HepG2 (cell line): ENCODE results near the gene BTBD17. TPM values are rescaled to one million over a fixed set of nuclear protein-coding genes. Genes with fewer than 3 reads are reported as not detected.

Experiments used
- ATAC-seq: fragments of 200-7000 bp; cut with Tn5 transposase; 3 replicates; pipeline ENCODE4 v1.9.1; 2020; ENCODE audit warnings: mild to moderate bottlenecking, moderate library complexity
- BruUV-seq: library from RNA; stranded (reverse); fragments of 400-500 nt; replicated peaks from 2 replicates; lab custom pipeline; 2021; lab: Mats Ljungman, UMichigan
- CTCF ChIA-PET: fragments of 300-600 bp; formaldehyde crosslinking; extraction: SDS; loops from one replicate; lab custom pipeline; 2021; ENCODE audit warnings: low total read pairs, inconsistent platforms, low intra/inter-chr PET ratio; lab: Yijun Ruan, JAX
- POLR2A ChIA-PET: fragments of 350-600 bp; sonication (Branson Sonifier 250); formaldehyde crosslinking; loops from one replicate; lab custom pipeline; 2020; ENCODE audit warnings: antibody characterized with exemption, inconsistent platforms; lab: Yijun Ruan, JAX
- DNase-seq: peaks from one replicate; pipeline ENCODE4 v3.0.0-alpha.2; 2015; ENCODE audit warnings: low spot score
- FAIRE-seq: peaks from 3 replicates; lab custom pipeline; 2011; peaks lifted over from hg19 to GRCh38; lab: Jason Lieb, UNC
- H2AFZ ChIP-seq: one replicate; pipeline ENCODE4 v1.6.1; 2011; ENCODE audit warnings: low read length, inconsistent platforms
- H3K27ac ChIP-seq: fragments of 300-600 bp; 3 replicates; pipeline ENCODE4 v1.8.0; 2011; ENCODE audit warnings: mixed run types, mild to moderate bottlenecking, mixed read lengths, low read length, inconsistent platforms; ENCODE audit not compliant: insufficient read depth; ENCODE audit errors: extremely low read length
- H3K27me3 ChIP-seq, 2 experiments: fragments of 200-600 bp in 1 of 2; 2 replicates in 1 of 2; 3 replicates in 1 of 2; pipeline versions ENCODE4 v1.6.0 to v1.8.0; 2011; ENCODE audit warnings: low read length in 2 of 2, mild to moderate bottlenecking in 2 of 2, moderate library complexity in 2 of 2, inconsistent platforms in 1 of 2; ENCODE audit not compliant: insufficient read depth in 2 of 2, control insufficient read depth in 1 of 2
- H3K36me3 ChIP-seq, 2 experiments: fragments of 200-600 bp in 1 of 2; replicated peaks in 1 of 2; 2 replicates in 1 of 2; 3 replicates in 1 of 2; pipeline versions ENCODE4 v1.5.1 to v1.8.0; 2011; ENCODE audit warnings: low read length in 2 of 2, inconsistent platforms in 1 of 2; ENCODE audit not compliant: insufficient read depth in 2 of 2, control insufficient read depth in 1 of 2
- H3K4me1 ChIP-seq: 2 replicates; pipeline ENCODE4 v1.5.1; 2012; ENCODE audit warnings: low read length, inconsistent platforms; ENCODE audit not compliant: insufficient read depth
- H3K4me2 ChIP-seq: 2 replicates; pipeline ENCODE4 v1.6.0; 2011; ENCODE audit warnings: low read depth, low read length, inconsistent platforms
- H3K4me3 ChIP-seq, 3 experiments: fragments of 200-600 bp in 1 of 3; sonication (generic), shearing (Covaris generic) in 1 of 3; replicated peaks in 1 of 3; 2 replicates each; pipeline ENCODE4 v1.5.1; 2011 to 2016; ENCODE audit warnings: low read length in 3 of 3, inconsistent platforms in 2 of 3, low read depth in 2 of 3, mild to moderate bottlenecking in 2 of 3, control low read depth in 1 of 3, mixed read lengths in 1 of 3; ENCODE audit not compliant: insufficient read depth in 1 of 3
- H3K79me2 ChIP-seq: one replicate; pipeline ENCODE4 v1.6.1; 2011; ENCODE audit warnings: low read length, inconsistent platforms; ENCODE audit not compliant: insufficient read depth
- H3K9ac ChIP-seq: 2 replicates; pipeline ENCODE4 v1.6.0; 2011; ENCODE audit warnings: mild to moderate bottlenecking, low read depth, low read length, inconsistent platforms; ENCODE audit not compliant: insufficient read depth
- H3K9me3 ChIP-seq: 2 replicates; pipeline ENCODE4 v1.5.1; 2012; ENCODE audit warnings: mild to moderate bottlenecking, low read length
- H4K20me1 ChIP-seq: 2 replicates; pipeline ENCODE4 v1.6.0; 2011; ENCODE audit warnings: inconsistent platforms, mild to moderate bottlenecking, low read length, moderate library complexity; ENCODE audit not compliant: insufficient read depth
- AGO1 ChIP-seq: fragments of 200-400 bp; formaldehyde crosslinking; IDR thresholded peaks from 2 replicates; pipeline ENCODE4 v1.6.1; 2017; ENCODE audit warnings: mild to moderate bottlenecking, low read depth, low read length, moderate library complexity; ENCODE audit not compliant: poor library complexity, severe bottlenecking
- GLMP ChIP-seq: sonication (generic); formaldehyde crosslinking; IDR thresholded peaks from 2 replicates; pipeline ENCODE4 v1.9.0; 2021; ENCODE audit warnings: missing genetic modification reagents, mild to moderate bottlenecking, borderline replicate concordance
- GPN1 ChIP-seq: sonication (generic); formaldehyde crosslinking; IDR thresholded peaks from 2 replicates; pipeline ENCODE4 v1.5.1; 2020; ENCODE audit warnings: missing genetic modification reagents, borderline replicate concordance
- KDM5B ChIP-seq: sonication (generic); formaldehyde crosslinking; IDR thresholded peaks from 2 replicates; pipeline ENCODE4 v1.4.0; 2020; ENCODE audit warnings: missing genetic modification reagents, mild to moderate bottlenecking, borderline replicate concordance
- PAXIP1 ChIP-seq: sonication (generic); formaldehyde crosslinking; conservative IDR thresholded peaks from 2 replicates; pipeline ENCODE4 v1.4.0; 2020; ENCODE audit warnings: mild to moderate bottlenecking, missing genetic modification reagents, moderate library complexity
- PBX2 ChIP-seq: IDR thresholded peaks from 2 replicates; pipeline ENCODE4 v1.6.1; 2016; ENCODE audit warnings: control low read depth
- RORA ChIP-seq: sonication (generic); formaldehyde crosslinking; IDR thresholded peaks from 2 replicates; pipeline ENCODE4 v1.5.0; 2020; ENCODE audit warnings: mild to moderate bottlenecking, missing genetic modification reagents, moderate library complexity
- SRSF4 ChIP-seq: fragments of 200-400 bp; formaldehyde crosslinking; IDR thresholded peaks from one replicate; pipeline ENCODE4 v1.6.1; 2018; ENCODE audit warnings: mild to moderate bottlenecking, low read depth, low read length, moderate library complexity; ENCODE audit not compliant: poor library complexity, severe bottlenecking
- ZC3H13 ChIP-seq: sonication (generic); formaldehyde crosslinking; IDR thresholded peaks from 2 replicates; pipeline ENCODE4 v1.8.1; 2023; ENCODE audit warnings: mild to moderate bottlenecking, missing genetic modification reagents, moderate library complexity
- ZNF263 ChIP-seq: sonication (generic); formaldehyde crosslinking; IDR thresholded peaks from 2 replicates; pipeline ENCODE4 v1.4.0; 2020; ENCODE audit warnings: missing genetic modification reagents
- ZNF883 ChIP-seq: sonication (generic); formaldehyde crosslinking; IDR thresholded peaks from 2 replicates; pipeline ENCODE4 v1.5.1; 2020; ENCODE audit warnings: mild to moderate bottlenecking, missing genetic modification reagents; ENCODE audit errors: not compliant biosample characterization
- ZSCAN29 ChIP-seq: sonication (generic); formaldehyde crosslinking; conservative IDR thresholded peaks from 2 replicates; pipeline ENCODE4 v1.4.0; 2020; ENCODE audit warnings: mild to moderate bottlenecking, missing genetic modification reagents
- whole genome bisulfite sequencing: methylation state at CpG from one replicate; pipeline ENCODE4 v1.1.6; 2017; ENCODE audit warnings: low lambda C conversion rate; 5-methylcytosine and 5-hydroxymethylcytosine counted together
- in situ Hi-C: cut with HindIII; loops from 2 replicates; pipeline ENCODE4 v1.10.0; 2017; ENCODE audit warnings: low pct_unique_long_range_greater_than_20kb; ENCODE audit not compliant: extremely low pct_ligation_motif_present
- intact Hi-C: fragments of 100-400 bp; cut with micrococcal nuclease; formaldehyde crosslinking; loops from one replicate; pipeline ENCODE4 v1.10.0; 2022; ENCODE audit not compliant: unreplicated experiment
- polyA plus RNA-seq, 8 experiments: library from polyadenylated mRNA; depleted of rRNA in 3 of 8; stranded (reverse) in 7 of 8; unstranded in 1 of 8; fragments of >200 nt; fragmentation: Illumina TruSeq in 4 of 8; extraction: Trizol in 4 of 8; gene quantifications; 2 replicates each; pipeline versions ENCODE4 v1.2.1 to v1.2.3, GENCODE V29; 2011 to 2016; ENCODE audit warnings: low read depth in 4 of 8, missing spikeins in 1 of 8, mixed read lengths in 1 of 8; ENCODE audit not compliant: insufficient read depth in 1 of 8
- total RNA-seq, 5 experiments: library from RNA; depleted of rRNA; stranded (reverse); fragments of >200 nt; fragmentation: Illumina TruSeq; extraction: Trizol; gene quantifications; 2 replicates each; pipeline ENCODE4 v1.2.3, GENCODE V29; 2016; ENCODE audit warnings: low read depth in 1 of 5

Gene BTBD17
- total and polyA plus RNA-seq, 2 of the 13 experiments (the other 11 are each of a cell fraction or from before 2014, with no cell fraction given) = not detected

- intact Hi-C loops = no loop called here
- POLR2A ChIA-PET = no interaction called here
These were observed 16.0 kb downstream of the BTBD17 start for GRCh38 chr17:74345433-74346241.

GRCh38 chr17:74344658-74345057, 17.0 kb downstream of the BTBD17 start:
- in situ Hi-C loops = no loop called here
- H4K20me1 ChIP-seq = no peaks in the 10 kb centered on the region
- ATAC-seq = no peak
- no peak for DNase-seq
- FAIRE-seq = no peak
- H3K27me3 ChIP-seq = peaks cover 14 to 61% of the 10 kb centered on the region in 2 experiments
- POLR2A ChIA-PET = no interaction called here
- no peaks in the 10 kb centered on the region for H3K9me3 ChIP-seq
- no peak overlapping the region for H3K4me2 ChIP-seq
- CTCF ChIA-PET = no interaction called here
- H2AFZ ChIP-seq = no peak overlapping the region
- intact Hi-C loops = no loop called here
- no peak overlapping the region for H3K9ac ChIP-seq
- no peaks in the 10 kb centered on the region for H3K79me2 ChIP-seq
- 56% methylated on average over 21 of the region's 21 CpGs for WGBS
- H3K27ac ChIP-seq = no peak overlapping the region
- BruUV-seq = no TSS peak
- no peak overlapping the region for H3K4me3 ChIP-seq
- no peaks in the 10 kb centered on the region for H3K36me3 ChIP-seq
- peaks cover 10% of the 10 kb centered on the region for H3K4me1 ChIP-seq
- TF ChIP-seq ZC3H13 (CRISPR knock-in tag) = no peak
- no peak for TF ChIP-seq PBX2
- no peak for TF ChIP-seq GPN1
- TF ChIP-seq ZNF883 (CRISPR knock-in tag) = no peak
- no peak for TF ChIP-seq GLMP (CRISPR knock-in tag)
- TF ChIP-seq SRSF4 = no peak
- TF ChIP-seq RORA = no peak
- no peak for TF ChIP-seq AGO1
- no peak for TF ChIP-seq PAXIP1 (CRISPR knock-in tag)
- TF ChIP-seq KDM5B (CRISPR knock-in tag) = no peak

More at GRCh38 chr17:74345433-74346241, 16.0 kb downstream of the BTBD17 start:
- CTCF ChIA-PET = no interaction called here
- no peak overlapping the region for H3K27ac ChIP-seq
- 12% methylated on average over 9 of the region's 13 CpGs for WGBS
- H3K4me1 ChIP-seq = peaks cover 4% of the 10 kb centered on the region
- no peaks in the 10 kb centered on the region for H3K9me3 ChIP-seq
- no peak for ATAC-seq
- H3K4me3 ChIP-seq = no peak overlapping the region
- no TSS peak for BruUV-seq
- H3K36me3 ChIP-seq = no peaks in the 10 kb centered on the region
- no peak overlapping the region for H2AFZ ChIP-seq
- no peaks in the 10 kb centered on the region; the same call in 1 of the 2 replicates for H4K20me1 ChIP-seq
- no peak overlapping the region for H3K9ac ChIP-seq
- in situ Hi-C loops = no loop called here
- peaks cover 11 to 60% of the 10 kb centered on the region in 2 experiments for H3K27me3 ChIP-seq
- no peak for FAIRE-seq
- no peaks in the 10 kb centered on the region for H3K79me2 ChIP-seq
- no peak overlapping the region for H3K4me2 ChIP-seq
- DNase-seq = no peak
- TF ChIP-seq ZNF263 (CRISPR knock-in tag) = peak; percentile 68; the same call in 1 of the 2 replicates
- no peak for TF ChIP-seq ZSCAN29 (CRISPR knock-in tag)
